GM21576 (cell line): ENCODE measurements around the gene TRIM71.

Experiments used
- ATAC-seq: cut with Tn5 transposase; IDR thresholded peaks from one replicate; pipeline ENCODE4 v1.9.1; 2021; ENCODE audit warnings: mild to moderate bottlenecking, moderate library complexity; ENCODE audit not compliant: unreplicated experiment

TRIM71 gene

DNA sequence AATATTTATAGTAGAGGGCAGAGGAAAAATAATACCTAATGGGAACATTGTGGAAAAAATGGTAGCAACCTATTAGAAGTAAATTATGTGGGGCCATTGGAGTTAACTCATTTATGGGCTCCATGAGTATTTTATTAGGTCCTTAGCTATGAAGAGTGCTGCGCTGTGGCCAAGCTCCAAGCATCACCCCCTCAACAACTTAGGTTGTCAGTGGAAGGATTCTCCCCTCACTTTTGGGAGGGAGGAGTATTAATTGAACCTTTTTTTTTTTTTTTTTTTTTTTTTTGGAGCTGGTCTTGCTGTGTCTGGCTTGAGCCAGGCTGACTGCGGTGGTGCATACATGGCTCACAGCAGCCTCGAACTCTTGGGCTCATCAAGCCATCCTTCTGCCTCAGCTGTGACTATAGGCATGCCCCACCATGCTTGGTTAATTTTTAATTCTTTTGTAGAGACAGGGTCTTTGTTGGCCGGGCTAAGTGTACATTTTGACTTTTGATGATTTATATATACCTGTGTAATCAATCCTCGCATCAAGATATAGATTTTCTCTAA lies 45.2 kb downstream of the TRIM71 start:
- ATAC-seq: no peak

- no peak for ATAC-seq
Observed at GRCh38 chr3:32865383-32865782, 47.6 kb downstream of the TRIM71 start.

GRCh38 chr3:32866533-32866932 lies 48.7 kb downstream of the TRIM71 start:
- ATAC-seq: no peak

GRCh38 chr3:32867954-32868353 lies 50.2 kb downstream of the TRIM71 start:
- no peak for ATAC-seq

GRCh38 chr3:32868719-32869512 lies 51.1 kb downstream of the TRIM71 start:
- ATAC-seq: no peak

GRCh38 chr3:32869513-32870047 lies 51.8 kb downstream of the TRIM71 start:
- ATAC-seq: no peak

- ATAC-seq: no peak
Observed at GRCh38 chr3:32870373-32871095, 52.7 kb downstream of the TRIM71 start.

- ATAC-seq: no peak
Observed at GRCh38 chr3:32871273-32871672, 53.5 kb downstream of the TRIM71 start.

DNA sequence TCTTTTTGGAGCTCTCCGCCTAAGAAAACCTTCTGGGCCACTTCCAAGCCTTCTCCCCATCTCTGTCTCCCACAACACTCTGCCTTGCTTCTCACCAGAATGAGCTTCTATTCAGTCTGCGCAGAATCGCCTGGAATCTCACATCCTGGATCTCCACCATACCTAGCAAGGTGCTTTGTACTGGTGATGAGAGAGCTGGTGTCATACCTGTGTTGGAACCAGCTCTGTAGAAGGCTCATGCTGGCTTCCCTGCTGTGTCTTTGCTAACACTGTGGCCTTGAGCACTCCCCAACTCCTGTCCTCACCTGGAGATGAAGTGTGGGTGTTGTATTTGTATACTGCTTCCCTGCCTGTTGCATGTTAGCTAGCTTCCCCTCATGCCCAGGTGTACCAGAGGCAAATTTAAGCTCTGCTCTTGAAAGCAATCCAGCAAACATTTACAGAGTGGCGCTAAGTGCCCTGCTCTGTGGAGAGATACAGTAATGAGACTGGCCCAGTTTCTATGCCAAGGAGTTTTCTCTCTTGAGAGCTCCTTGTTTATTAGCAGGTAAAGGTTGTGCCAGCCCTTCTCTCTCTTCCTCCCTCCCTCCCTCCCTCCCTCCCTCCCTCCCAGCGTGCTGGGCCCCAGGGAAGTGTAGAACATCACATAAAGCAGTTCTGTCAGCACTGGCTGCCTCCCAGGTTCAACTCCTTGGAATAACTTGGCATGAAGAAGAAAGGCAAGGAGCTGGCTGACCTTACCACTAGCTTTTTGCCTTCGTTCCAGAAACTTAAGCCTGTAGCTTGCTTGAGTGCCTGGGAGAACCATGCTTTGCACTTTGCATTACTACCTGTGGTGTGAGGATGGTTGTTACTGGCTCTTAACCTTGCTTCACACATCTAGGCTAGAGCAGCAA lies 54.9 kb downstream of the TRIM71 start:
- ATAC-seq: no peak

GRCh38 chr3:32873531-32874130 lies 55.8 kb downstream of the TRIM71 start:
- no peak for ATAC-seq

- ATAC-seq: no peak
Observed at GRCh38 chr3:32876920-32877319, 59.1 kb downstream of the TRIM71 start.

DNA sequence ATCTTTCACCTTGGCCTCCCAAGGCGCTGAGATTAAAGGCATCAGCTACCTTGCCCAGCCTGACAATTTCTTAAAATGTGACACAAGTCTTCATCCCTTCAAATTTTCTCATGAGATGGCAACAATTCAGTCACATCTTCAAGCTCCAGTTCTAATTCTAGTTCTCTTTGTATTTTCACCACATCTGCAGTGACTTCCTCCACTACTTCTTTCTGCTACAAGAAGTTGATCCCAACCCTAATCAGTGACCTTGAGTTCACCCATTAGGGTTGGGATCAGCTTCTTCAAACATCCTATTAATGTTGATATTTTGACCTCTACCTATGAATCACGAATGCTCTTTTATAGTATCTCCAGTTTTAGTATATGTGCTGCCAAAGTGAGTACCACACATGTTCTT lies 59.8 kb downstream of the TRIM71 start:
- ATAC-seq: no peak

- no peak for ATAC-seq
Observed at GRCh38 chr3:32880225-32880624, 62.4 kb downstream of the TRIM71 start.

- no peak for ATAC-seq
Observed at GRCh38 chr3:32881624-32882023, 63.8 kb downstream of the TRIM71 start.

- ATAC-seq: no peak
Observed at GRCh38 chr3:32882189-32882588, 64.4 kb downstream of the TRIM71 start.

DNA sequence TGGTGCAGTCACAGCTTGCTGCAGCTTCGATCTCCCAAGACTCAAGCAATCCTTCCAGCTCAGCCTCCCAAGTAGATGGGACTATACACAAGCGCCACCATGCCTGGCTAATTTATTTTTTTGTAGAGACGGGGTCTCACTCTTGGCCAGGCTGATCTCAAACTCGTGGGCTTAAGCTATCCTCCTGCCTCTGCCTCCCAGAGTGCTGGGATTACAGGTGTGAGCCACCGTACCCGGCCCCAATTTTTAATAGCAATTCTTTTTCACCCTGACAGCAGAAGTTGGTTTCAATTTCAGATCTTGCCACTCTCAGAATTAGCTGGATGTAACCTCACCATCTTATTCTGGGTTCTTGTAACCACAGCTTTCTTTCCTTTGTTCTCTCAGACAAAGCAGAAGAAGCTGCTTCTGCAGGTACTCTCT lies 64.8 kb downstream of the TRIM71 start:
- peak; percentile 90 for ATAC-seq

DNA sequence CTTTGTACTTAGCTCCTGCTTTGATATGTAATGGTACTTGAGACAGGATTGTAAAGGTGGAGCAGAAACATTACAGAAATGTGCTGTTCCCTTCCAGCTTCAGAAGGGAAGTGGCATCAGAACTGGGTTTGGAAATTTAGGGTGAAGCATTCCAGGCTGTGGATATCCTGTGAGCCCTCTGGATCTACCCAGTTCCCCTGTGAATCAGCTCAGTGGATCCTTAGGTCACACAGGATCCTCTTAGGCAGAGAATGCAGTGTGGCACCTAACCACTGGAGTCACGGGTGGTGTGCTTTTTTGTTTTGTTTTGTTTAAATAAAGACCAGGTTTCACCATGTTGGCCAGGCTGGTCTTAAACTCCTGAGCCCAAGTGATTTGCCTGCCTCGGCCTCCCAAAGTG lies 66.0 kb downstream of the TRIM71 start:
- ATAC-seq: no peak

GRCh38 chr3:32884591-32884990 lies 66.8 kb downstream of the TRIM71 start:
- no peak for ATAC-seq

DNA sequence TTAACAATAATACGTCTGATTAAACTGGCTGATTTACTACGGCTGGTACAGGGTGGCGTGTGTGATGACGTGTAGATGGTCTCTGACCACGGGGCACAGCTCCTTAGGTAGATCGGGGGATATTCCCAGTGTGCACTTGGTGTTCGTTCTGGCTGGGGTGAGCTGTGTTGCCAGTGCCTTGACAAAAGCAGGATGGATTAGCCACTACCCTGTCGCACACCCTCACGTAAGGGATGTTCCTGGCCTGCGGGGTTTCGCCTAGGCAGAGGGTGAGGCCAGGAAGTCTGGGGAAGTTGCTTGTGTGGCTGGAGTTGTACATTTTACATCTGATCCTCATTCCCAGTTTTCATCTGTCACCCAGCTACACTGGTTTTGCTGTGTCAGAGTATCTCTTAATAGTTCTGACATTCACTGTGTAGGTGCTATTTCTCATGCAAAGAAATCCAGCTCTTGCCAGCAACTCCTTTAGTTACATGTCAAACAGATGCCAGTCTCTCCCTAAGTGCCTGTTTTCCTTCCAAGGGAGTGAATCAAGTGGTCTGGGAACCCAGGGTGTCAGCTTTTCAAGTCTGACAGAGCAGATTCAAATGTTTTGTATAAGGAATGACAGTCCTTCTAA lies 67.6 kb downstream of the TRIM71 start:
- ATAC-seq: no peak

DNA sequence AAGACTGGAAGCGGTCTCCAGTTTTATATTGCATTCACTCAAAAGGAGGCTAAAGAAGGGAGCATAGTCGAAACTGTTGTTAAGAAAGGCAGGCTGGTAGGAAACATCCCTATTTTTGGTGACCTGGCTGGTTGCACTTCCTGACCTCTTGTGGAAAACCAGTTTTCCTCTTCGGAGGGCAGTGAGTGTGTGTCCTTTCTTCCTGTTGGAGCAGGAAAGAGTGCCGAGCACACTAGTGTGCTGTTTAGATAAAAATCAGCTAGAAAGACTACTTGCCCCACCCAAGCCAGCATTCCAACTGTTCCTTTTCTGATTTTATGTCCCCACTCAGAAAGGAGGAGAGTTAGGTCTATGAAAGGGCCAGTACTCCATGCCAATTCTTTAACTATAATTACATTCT lies 68.5 kb downstream of the TRIM71 start:
- no peak for ATAC-seq
